H9 (cell line): ENCODE measurements around the gene TM9SF4. TPM values are rescaled to one million over a fixed set of nuclear protein-coding genes. Genes with fewer than 3 reads are reported as not detected.
"Not testable (repeated sequence)": the region's sequence is repeated elsewhere in the genome, so short reads cannot be mapped to it uniquely, and the experiment has no call there.

Source experiments
- DNase-seq: peaks from one replicate; pipeline ENCODE4 v3.0.0-alpha.2; 2017
- H2AFZ ChIP-seq: one replicate; pipeline ENCODE4 v1.6.1; 2013; ENCODE audit warnings: mild to moderate bottlenecking, low read length, control low read depth, moderate library complexity
- H2AK5ac ChIP-seq: 2 replicates; pipeline ENCODE4 v1.6.1; 2013; ENCODE audit warnings: low read length, control low read depth, mixed read lengths; ENCODE audit not compliant: insufficient read length
- H2BK120ac ChIP-seq: one replicate; pipeline ENCODE4 v1.6.1; 2013; ENCODE audit warnings: low read depth, mild to moderate bottlenecking, low read length, control low read depth, inconsistent platforms; ENCODE audit not compliant: poor library complexity, severe bottlenecking
- H2BK12ac ChIP-seq: 2 replicates; pipeline ENCODE4 v1.6.1; 2013; ENCODE audit warnings: low read length, control low read depth, mixed read lengths, low read depth; ENCODE audit not compliant: insufficient read length
- H2BK15ac ChIP-seq: 2 replicates; pipeline ENCODE4 v1.6.1; 2013; ENCODE audit warnings: low read depth, low read length, control low read depth
- H2BK20ac ChIP-seq: one replicate; pipeline ENCODE4 v1.6.1; 2013; ENCODE audit warnings: low read depth, mild to moderate bottlenecking, low read length, control low read depth, inconsistent platforms; ENCODE audit not compliant: poor library complexity, severe bottlenecking
- H2BK5ac ChIP-seq: 2 replicates; pipeline ENCODE4 v1.6.1; 2013; ENCODE audit warnings: low read length, control low read depth, mixed read lengths; ENCODE audit not compliant: insufficient read length
- H3K14ac ChIP-seq: 2 replicates; pipeline ENCODE4 v1.6.1; 2013; ENCODE audit warnings: low read length, control low read depth; ENCODE audit not compliant: insufficient read depth
- H3K18ac ChIP-seq: 2 replicates; pipeline ENCODE4 v1.6.1; 2013; ENCODE audit warnings: low read depth, mild to moderate bottlenecking, mixed read lengths, low read length, control low read depth; ENCODE audit not compliant: insufficient read length
- H3K23ac ChIP-seq: 2 replicates; pipeline ENCODE4 v1.6.1; 2013; ENCODE audit warnings: low read length, control low read depth, mixed read lengths, low read depth; ENCODE audit not compliant: insufficient read length
- H3K23me2 ChIP-seq: 2 replicates; pipeline ENCODE4 v1.6.1; 2013; ENCODE audit warnings: low read depth, mild to moderate bottlenecking, mixed read lengths, low read length, control low read depth; ENCODE audit not compliant: insufficient read length, poor library complexity, severe bottlenecking
- H3K27ac ChIP-seq: 2 replicates; pipeline ENCODE4 v1.5.1; 2013; ENCODE audit warnings: low read length, control low read depth, mixed read lengths, low read depth; ENCODE audit not compliant: insufficient read length
- H3K27me3 ChIP-seq: 2 replicates; pipeline ENCODE4 v1.6.1; 2013; ENCODE audit warnings: low read length, control low read depth, inconsistent platforms; ENCODE audit not compliant: insufficient read depth
- H3K4ac ChIP-seq: 2 replicates; pipeline ENCODE4 v1.6.1; 2013; ENCODE audit warnings: low read depth, mild to moderate bottlenecking, control low read depth, inconsistent platforms, low read length, moderate library complexity
- H3K4me1 ChIP-seq: 2 replicates; pipeline ENCODE4 v1.6.1; 2013; ENCODE audit warnings: low read length, control low read depth, inconsistent platforms; ENCODE audit not compliant: insufficient read depth
- H3K4me2 ChIP-seq: 2 replicates; pipeline ENCODE4 v1.6.1; 2013; ENCODE audit warnings: low read length, control low read depth, mixed read lengths; ENCODE audit not compliant: insufficient read length, insufficient read depth
- H3K56ac ChIP-seq: 2 replicates; pipeline ENCODE4 v1.6.1; 2013; ENCODE audit warnings: low read depth, mild to moderate bottlenecking, mixed read lengths, low read length, control low read depth; ENCODE audit not compliant: insufficient read length
- H3K79me1 ChIP-seq: 2 replicates; pipeline ENCODE4 v1.6.1; 2013; ENCODE audit warnings: low read depth, mild to moderate bottlenecking, moderate library complexity, low read length, control low read depth, inconsistent platforms; ENCODE audit not compliant: insufficient read depth, poor library complexity, severe bottlenecking
- H3K79me2 ChIP-seq: 2 replicates; pipeline ENCODE4 v1.6.1; 2013; ENCODE audit warnings: low read length, control low read depth, inconsistent platforms; ENCODE audit not compliant: insufficient read depth
- H3K9ac ChIP-seq: 2 replicates; pipeline ENCODE4 v1.6.1; 2013; ENCODE audit warnings: low read length, control low read depth, mixed read lengths; ENCODE audit not compliant: insufficient read length; ENCODE audit errors: extremely low read depth
- H3K9me3 ChIP-seq: one replicate; pipeline ENCODE4 v1.6.1; 2013; ENCODE audit warnings: low read depth, low read length, inconsistent platforms; ENCODE audit not compliant: control insufficient read depth
- H3T11ph ChIP-seq: one replicate; pipeline ENCODE4 v1.6.1; 2013; ENCODE audit warnings: mild to moderate bottlenecking, low read length, control low read depth, inconsistent platforms
- H4K20me1 ChIP-seq: one replicate; pipeline ENCODE4 v1.6.1; 2013; ENCODE audit not compliant: control insufficient read depth, insufficient read length, insufficient read depth
- H4K5ac ChIP-seq: 2 replicates; pipeline ENCODE4 v1.6.1; 2013; ENCODE audit warnings: low read depth, mild to moderate bottlenecking, mixed read lengths, low read length, control low read depth; ENCODE audit not compliant: insufficient read length
- H4K8ac ChIP-seq: replicated peaks from 2 replicates; pipeline ENCODE4 v1.6.1; 2013; ENCODE audit warnings: low read length, control low read depth, mixed read lengths, low read depth; ENCODE audit not compliant: insufficient read length
- H4K91ac ChIP-seq: 2 replicates; pipeline ENCODE4 v1.6.1; 2013; ENCODE audit warnings: low read depth, mild to moderate bottlenecking, moderate library complexity, mixed read lengths, low read length, control low read depth; ENCODE audit not compliant: insufficient read length
- H3K27ac Mint-ChIP-seq, 3 experiments: 2 replicates in 2 of 3; 3 replicates in 1 of 3; pipeline ENCODE4 v1.8.0; 2020 to 2021; ENCODE audit warnings: mixed read lengths in 3 of 3, mild to moderate bottlenecking in 1 of 3, moderate library complexity in 1 of 3
- H3K27me3 Mint-ChIP-seq: 2 replicates; pipeline ENCODE4 v1.8.0; 2021; ENCODE audit warnings: low read depth, mild to moderate bottlenecking, moderate library complexity, mixed read lengths
- H3K36me3 Mint-ChIP-seq, 3 experiments: 2 replicates in 2 of 3; 3 replicates in 1 of 3; pipeline ENCODE4 v1.8.0; 2020 to 2021; ENCODE audit warnings: low read depth in 3 of 3, mixed read lengths in 3 of 3; ENCODE audit not compliant: insufficient read depth in 1 of 3
- H3K4me1 Mint-ChIP-seq, 2 experiments: 2 replicates each; pipeline ENCODE4 v1.8.0; 2020; ENCODE audit warnings: mixed read lengths in 2 of 2
- H3K4me3 Mint-ChIP-seq, 2 experiments: 2 replicates in 1 of 2; 3 replicates in 1 of 2; pipeline ENCODE4 v1.8.0; 2020 to 2021; ENCODE audit warnings: mild to moderate bottlenecking in 2 of 2, mixed read lengths in 2 of 2, moderate library complexity in 1 of 2
- H3K9me3 Mint-ChIP-seq, 2 experiments: 2 replicates in 1 of 2; 3 replicates in 1 of 2; pipeline ENCODE4 v1.8.0; 2020; ENCODE audit warnings: mild to moderate bottlenecking in 2 of 2, mixed read lengths in 2 of 2, moderate library complexity in 1 of 2
- WGBS: extraction: QIAGEN DNeasy Blood & Tissue Kit; methylation state at CpG from one replicate; pipeline ENCODE4 v1.1.7; 2013; ENCODE audit warnings: missing lambda C conversion rate, low lambda C conversion rate, mixed read lengths; ENCODE audit not compliant: insufficient read length; ENCODE audit errors: extremely low coverage; 5-methylcytosine and 5-hydroxymethylcytosine counted together
- total RNA-seq: library from RNA; stranded (reverse); gene quantifications from 2 replicates; pipeline ENCODE4 v1.2.1, GENCODE V29; 2021
- TF ChIP-seq, protein P1 (sequence below): fragments of 200-600 bp; sonication (generic); conservative IDR thresholded peaks from 3 replicates; pipeline ENCODE4 v1.8.0; 2021; ENCODE audit warnings: antibody characterized with exemption, mild to moderate bottlenecking

TM9SF4 gene
- total RNA-seq, 1 experiment from 2014 or later = 62.3 TPM

DNA sequence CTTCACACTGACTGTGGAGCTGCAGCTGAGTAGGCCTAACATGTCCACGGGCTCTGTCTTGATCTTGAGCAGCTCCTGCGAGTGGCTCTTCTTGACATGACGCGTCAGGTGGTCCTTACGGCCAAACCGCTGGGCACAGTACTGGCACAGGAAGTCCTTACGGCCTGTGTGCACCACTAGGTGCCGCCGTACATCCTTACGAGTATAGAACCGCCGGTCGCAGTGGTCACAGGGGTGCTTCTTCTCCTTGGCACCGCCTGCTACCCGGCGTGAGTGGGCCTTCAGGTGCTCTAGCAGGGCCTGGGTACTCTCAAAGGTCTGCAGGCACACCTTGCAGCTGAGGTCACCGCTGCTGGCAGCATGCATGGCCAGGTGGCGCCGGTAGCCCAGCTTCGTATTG is 87.6 kb downstream of the TM9SF4 start:
- not testable (repeated sequence) for H4K20me1 ChIP-seq, DNase-seq, H3K4ac ChIP-seq, H3K9me3 ChIP-seq, H2AK5ac ChIP-seq, H4K8ac ChIP-seq, H3K9ac ChIP-seq, H4K91ac ChIP-seq, H3K27me3 ChIP-seq, H3K27ac Mint-ChIP-seq, H3K23ac ChIP-seq, H3K27ac ChIP-seq, H2BK20ac ChIP-seq, H4K5ac ChIP-seq, H3K56ac ChIP-seq, H3K9me3 Mint-ChIP-seq, H3K79me2 ChIP-seq, H3K4me1 ChIP-seq, H3K18ac ChIP-seq, H3K4me2 ChIP-seq, H2BK15ac ChIP-seq, H3K27me3 Mint-ChIP-seq, H2AFZ ChIP-seq, H2BK120ac ChIP-seq, H3K23me2 ChIP-seq, H2BK5ac ChIP-seq, H3T11ph ChIP-seq, H3K4me1 Mint-ChIP-seq, H3K14ac ChIP-seq, H2BK12ac ChIP-seq, H3K79me1 ChIP-seq
- WGBS = no CpG with 5 or more reads among the region's 20 CpGs
- H3K36me3 Mint-ChIP-seq = peaks cover 46 to 90% (median 70%) of the 10 kb centered on the region in 3 experiments
- peak overlapping the region in 1 of 2 experiments; percentile 42; a peak in 1 of 5 replicates for H3K4me3 Mint-ChIP-seq
- TF ChIP-seq, protein P1, sequence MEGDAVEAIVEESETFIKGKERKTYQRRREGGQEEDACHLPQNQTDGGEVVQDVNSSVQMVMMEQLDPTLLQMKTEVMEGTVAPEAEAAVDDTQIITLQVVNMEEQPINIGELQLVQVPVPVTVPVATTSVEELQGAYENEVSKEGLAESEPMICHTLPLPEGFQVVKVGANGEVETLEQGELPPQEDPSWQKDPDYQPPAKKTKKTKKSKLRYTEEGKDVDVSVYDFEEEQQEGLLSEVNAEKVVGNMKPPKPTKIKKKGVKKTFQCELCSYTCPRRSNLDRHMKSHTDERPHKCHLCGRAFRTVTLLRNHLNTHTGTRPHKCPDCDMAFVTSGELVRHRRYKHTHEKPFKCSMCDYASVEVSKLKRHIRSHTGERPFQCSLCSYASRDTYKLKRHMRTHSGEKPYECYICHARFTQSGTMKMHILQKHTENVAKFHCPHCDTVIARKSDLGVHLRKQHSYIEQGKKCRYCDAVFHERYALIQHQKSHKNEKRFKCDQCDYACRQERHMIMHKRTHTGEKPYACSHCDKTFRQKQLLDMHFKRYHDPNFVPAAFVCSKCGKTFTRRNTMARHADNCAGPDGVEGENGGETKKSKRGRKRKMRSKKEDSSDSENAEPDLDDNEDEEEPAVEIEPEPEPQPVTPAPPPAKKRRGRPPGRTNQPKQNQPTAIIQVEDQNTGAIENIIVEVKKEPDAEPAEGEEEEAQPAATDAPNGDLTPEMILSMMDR = peak; percentile 45; the same call in 2 of the 3 replicates
